H1 (cell line): ENCODE results near the gene MAP6. TPM values are rescaled to one million over a fixed set of nuclear protein-coding genes. Genes with fewer than 3 reads are reported as not detected.

Source experiments
- CHD7 ChIP-seq: fragments of 300-600 bp; sonication (generic); IDR thresholded peaks from 2 replicates; pipeline ENCODE4 v1.7.1; 2012; ENCODE audit warnings: low read length, moderate library complexity, mild to moderate bottlenecking, inconsistent platforms; ENCODE audit not compliant: insufficient replicate concordance
- CREB1 ChIP-seq: IDR thresholded peaks from 2 replicates; pipeline ENCODE4 v1.6.1; 2012; ENCODE audit warnings: inconsistent platforms
- EP300 ChIP-seq, 2 experiments: IDR thresholded peaks; 1 replicate in 1 of 2; 2 replicates in 1 of 2; pipeline ENCODE4 v1.6.1; 2011 to 2012; ENCODE audit warnings: low read depth in 2 of 2, low read length in 2 of 2, mild to moderate bottlenecking in 2 of 2, borderline replicate concordance in 1 of 2, inconsistent platforms in 1 of 2, moderate library complexity in 1 of 2
- polyA plus RNA-seq, 7 experiments: library from polyadenylated mRNA; depleted of rRNA in 3 of 7; stranded (reverse) in 5 of 7; unstranded in 2 of 7; fragments of >200 nt in 5 of 7; fragments of 200-250 nt in 2 of 7; gene quantifications; 1 replicate in 5 of 7; 2 replicates in 1 of 7; 4 replicates in 1 of 7; pipeline versions ENCODE4 v1.2.1 to v1.2.3, GENCODE V29; 2011 to 2013; ENCODE audit warnings: missing spikeins in 2 of 7, mixed read lengths in 2 of 7
- total RNA-seq: library from RNA; stranded (reverse); fragmentation: NEBNext Ultra II Directional; extraction: Animal tissue kit (Norgen Biotek cat#: 25700); gene quantifications from 2 replicates; pipeline ENCODE4 v1.2.1, GENCODE V29; 2021

The MAP6 gene
- total and polyA plus RNA-seq, 2 of the 8 experiments (the other 6 are each of a cell fraction or from before 2014, with no cell fraction given): 0.54 to 0.89 TPM

DNA sequence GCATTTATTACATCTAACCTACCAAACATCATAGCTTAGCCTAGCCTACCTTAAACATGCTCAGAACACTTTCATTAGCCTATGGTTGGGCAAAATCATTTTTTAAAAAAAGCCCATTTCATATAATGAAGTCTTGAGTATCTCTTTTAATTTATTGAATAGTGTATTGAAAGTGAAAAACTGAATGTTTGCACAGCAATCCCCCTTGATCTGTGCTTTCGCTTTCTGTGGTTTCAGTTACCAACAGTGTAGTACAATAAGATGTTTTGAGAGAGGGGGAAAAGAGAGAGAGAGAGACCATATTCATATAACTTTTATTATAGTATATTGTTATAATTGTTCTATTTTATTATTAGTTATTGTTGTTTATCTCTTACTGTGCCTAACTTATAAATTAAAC lies 8.4 kb upstream of the MAP6 start (continued):
- no peak for TF ChIP-seq CHD7
- no peak for TF ChIP-seq CREB1
- TF ChIP-seq EP300 (IDR thresholded peaks at IDR 0.05; ENCODE audit: borderline replicate concordance in 1 of 2, low read depth in 2 of 2, low read length in 2 of 2): no peak
